RPMI7951 (cell line): ENCODE data around the gene SPACA1. TPM values are rescaled to one million over a fixed set of nuclear protein-coding genes. Genes with fewer than 3 reads are reported as not detected.

Experiments used
- DNase-seq: peaks from one replicate; pipeline ENCODE4 v3.0.0-alpha.2; 2012; ENCODE audit warnings: low read depth
- total RNA-seq: library from RNA; depleted of rRNA; stranded (reverse); fragments of >200 nt; shearing (Covaris generic); gene quantifications from 2 replicates; pipeline ENCODE4 v1.2.3, GENCODE V29; 2014; rRNA removed

SPACA1 gene
- total RNA-seq, 1 experiment from 2014 or later: not detected

DNA sequence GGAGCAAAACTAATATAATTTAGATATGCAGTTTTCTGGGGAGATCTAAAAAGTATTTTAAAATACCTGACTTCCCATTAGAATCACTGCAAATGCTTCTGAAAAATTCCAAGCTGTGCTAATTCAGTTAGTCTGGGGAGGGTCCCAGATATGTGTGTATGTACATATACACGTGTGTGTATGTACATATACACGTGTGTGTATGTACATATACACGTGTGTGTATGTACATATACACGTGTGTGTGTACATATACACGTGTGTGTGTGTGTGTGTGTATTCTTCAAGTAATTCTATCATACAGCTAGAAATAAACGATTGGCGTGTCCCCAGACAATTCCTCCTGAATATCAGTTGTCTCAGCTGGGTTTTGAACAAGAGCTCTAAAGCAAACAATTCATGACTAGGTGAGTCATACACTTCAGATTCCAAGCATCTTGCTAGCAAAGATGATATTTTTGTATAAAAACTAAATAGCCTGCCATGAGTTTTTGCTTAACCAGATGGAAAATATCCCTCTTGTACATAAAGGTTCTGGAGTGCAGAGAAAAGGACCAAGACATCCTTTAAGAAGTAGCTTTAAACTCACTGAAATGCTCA lies 58.2 kb downstream of the SPACA1 start:
- no peak for DNase-seq

- DNase-seq: no peak
Measured at GRCh38 chr6:88107241-88107640, 59.6 kb downstream of the SPACA1 start.

DNA sequence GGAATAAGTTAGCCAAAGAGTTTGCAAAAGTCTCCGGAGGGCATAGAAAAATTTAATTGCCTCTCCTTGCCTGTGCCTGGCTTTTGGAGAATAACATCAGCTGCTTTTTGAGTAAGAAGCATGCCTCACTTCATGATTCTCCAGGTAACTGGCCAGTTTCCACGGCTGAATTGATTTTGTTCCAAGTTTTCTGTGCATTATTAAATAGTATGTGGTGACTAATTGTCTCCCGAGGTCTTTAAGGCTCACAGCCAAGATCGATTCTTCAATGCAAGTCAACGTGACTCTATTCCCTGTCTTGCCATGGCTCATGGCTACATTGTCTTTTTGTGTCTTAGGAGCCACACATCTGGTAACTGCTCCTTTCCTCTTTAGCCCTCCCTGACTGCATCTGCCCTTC lies 64.3 kb downstream of the SPACA1 start:
- DNase-seq: no peak

DNA sequence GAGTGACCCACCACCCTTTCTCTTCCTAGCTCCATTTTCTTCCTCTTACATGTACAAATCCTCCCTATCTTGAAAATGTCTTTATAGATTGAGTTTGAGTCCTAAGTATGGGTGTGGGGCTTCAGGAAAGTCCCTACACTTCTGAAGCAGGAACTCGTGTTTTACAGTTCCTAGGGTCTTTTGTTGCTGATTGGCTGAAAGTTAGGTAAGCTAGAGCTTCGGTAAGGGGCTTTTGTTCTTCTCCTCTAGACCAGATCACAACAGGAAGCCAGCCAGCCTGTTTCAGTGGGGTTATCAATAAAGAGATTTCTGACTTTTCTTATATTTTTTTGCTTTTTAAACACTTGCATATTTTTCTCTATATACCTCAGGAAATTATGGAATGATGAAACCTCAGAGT lies 67.2 kb downstream of the SPACA1 start:
- no peak for DNase-seq

- no peak for DNase-seq
Measured at GRCh38 chr6:88115307-88115706, 67.7 kb downstream of the SPACA1 start.

DNA sequence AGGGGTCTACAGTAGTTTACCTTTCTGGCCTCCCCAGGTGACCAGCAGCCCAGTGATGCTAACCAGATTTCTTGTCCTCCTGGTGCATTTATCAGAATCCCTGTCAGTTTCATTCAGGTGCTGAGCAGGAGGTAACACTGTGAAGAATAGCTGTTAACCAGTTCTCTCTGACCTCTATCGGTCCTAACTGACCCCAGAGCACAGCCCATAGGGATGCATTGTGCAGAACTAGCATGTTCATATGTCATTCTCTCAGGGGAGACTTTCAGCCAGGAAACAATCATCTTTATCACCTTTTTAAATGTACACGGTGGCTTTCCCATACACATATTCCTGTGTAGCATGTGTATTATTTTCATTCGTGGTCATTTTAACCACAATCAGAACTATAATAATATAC lies 68.6 kb downstream of the SPACA1 start:
- no peak for DNase-seq

Other genes with a start within 250 kb of the SPACA1 start
- gene CNR1, start 118.5 kb downstream of the SPACA1 start, total RNA-seq: 2.5 and 3.4 TPM in 2 replicates